MM.1S (cell line): Measurements from ENCODE around the gene ATIC.

Experiments
- DNase-seq: peaks from one replicate; pipeline ENCODE4 v3.0.0-alpha.2; 2015
- H2AFZ ChIP-seq: fragments of 300-600 bp; sonication (generic); 2 replicates; pipeline ENCODE4 v1.6.0; 2016; ENCODE audit warnings: antibody characterized with exemption, low read length
- H3F3A ChIP-seq: fragments of 300-600 bp; sonication (generic); 2 replicates; pipeline ENCODE4 v1.6.1; 2016; ENCODE audit warnings: mild to moderate bottlenecking, antibody characterized with exemption, low read length, moderate library complexity, mixed read lengths; ENCODE audit not compliant: insufficient read depth
- H3K27ac ChIP-seq: fragments of 300-600 bp; sonication (generic); 2 replicates; pipeline ENCODE4 v1.5.1; 2016; ENCODE audit warnings: mild to moderate bottlenecking, low read length
- H3K27me3 ChIP-seq: fragments of 300-600 bp; sonication (generic); replicated peaks from 2 replicates; pipeline ENCODE4 v1.6.0; 2016; ENCODE audit warnings: low read length; ENCODE audit not compliant: insufficient read depth
- H3K36me3 ChIP-seq: fragments of 300-600 bp; sonication (generic); replicated peaks from 2 replicates; pipeline ENCODE4 v1.6.1; 2016; ENCODE audit warnings: mild to moderate bottlenecking, low read length, mixed read lengths; ENCODE audit not compliant: insufficient read depth
- H3K4me1 ChIP-seq: fragments of 300-600 bp; sonication (generic); 2 replicates; pipeline ENCODE4 v1.6.1; 2016; ENCODE audit warnings: low read length, mixed read lengths
- H3K4me2 ChIP-seq: fragments of 300-600 bp; sonication (generic); 2 replicates; pipeline ENCODE4 v1.6.0; 2016; ENCODE audit warnings: low read depth, low read length
- H3K4me3 ChIP-seq: fragments of 300-600 bp; sonication (generic); 2 replicates; pipeline ENCODE4 v1.5.1; 2016; ENCODE audit warnings: low read length, mixed read lengths
- H3K79me2 ChIP-seq: fragments of 300-600 bp; sonication (generic); 2 replicates; pipeline ENCODE4 v1.6.1; 2016; ENCODE audit warnings: mixed run types, low read length, mixed read lengths
- H3K9ac ChIP-seq: fragments of 300-600 bp; sonication (generic); 2 replicates; pipeline ENCODE4 v1.6.1; 2016; ENCODE audit warnings: low read length, mixed read lengths
- H3K9me2 ChIP-seq: fragments of 300-600 bp; sonication (generic); replicated peaks from 2 replicates; pipeline ENCODE4 v1.6.1; 2016; ENCODE audit warnings: mild to moderate bottlenecking, low read length, mixed read lengths; ENCODE audit not compliant: insufficient read depth
- H3K9me3 ChIP-seq: fragments of 300-600 bp; sonication (generic); replicated peaks from 2 replicates; pipeline ENCODE4 v1.6.1; 2016; ENCODE audit warnings: mild to moderate bottlenecking, low read length, mixed read lengths; ENCODE audit not compliant: insufficient read depth
- H4K20me1 ChIP-seq: fragments of 300-600 bp; sonication (generic); 2 replicates; pipeline ENCODE4 v1.6.1; 2016; ENCODE audit warnings: mild to moderate bottlenecking, low read length, moderate library complexity, mixed read lengths; ENCODE audit not compliant: insufficient read depth
- CTCF ChIP-seq: fragments of 300-600 bp; sonication (generic); IDR thresholded peaks from 2 replicates; pipeline ENCODE4 v1.5.1; 2016; ENCODE audit warnings: antibody characterized with exemption, low read length, mixed read lengths
- EZH2 ChIP-seq: fragments of 300-600 bp; sonication (generic); optimal IDR thresholded peaks from 2 replicates; pipeline ENCODE3; 2017; ENCODE audit warnings: low read depth, mild to moderate bottlenecking, antibody characterized with exemption, low read length, mixed read lengths
- EZH2phosphoT487 ChIP-seq: fragments of 300-600 bp; sonication (generic); IDR thresholded peaks from 2 replicates; pipeline ENCODE4 v1.6.1; 2018; ENCODE audit warnings: antibody characterized with exemption, low read length

ATIC gene

GRCh38 chr2:215277944-215278343, 33.9 kb upstream of the ATIC start:
- H3K79me2 ChIP-seq = no peaks in the 10 kb centered on the region
- H3K4me2 ChIP-seq = no peak overlapping the region
- H3K4me1 ChIP-seq = no peaks in the 10 kb centered on the region
- DNase-seq = no peak
- H3K36me3 ChIP-seq = no peaks in the 10 kb centered on the region
- H3K9me2 ChIP-seq = no peaks in the 10 kb centered on the region
- H2AFZ ChIP-seq = no peak overlapping the region
- no peak for TF ChIP-seq EZH2
- no peak overlapping the region for H3K4me3 ChIP-seq
- no peaks in the 10 kb centered on the region for H4K20me1 ChIP-seq
- H3F3A ChIP-seq = no peaks in the 10 kb centered on the region
- H3K9me3 ChIP-seq = no peaks in the 10 kb centered on the region
- H3K27me3 ChIP-seq = no peaks in the 10 kb centered on the region
- H3K27ac ChIP-seq = no peak overlapping the region
- H3K9ac ChIP-seq = no peak overlapping the region

- TF ChIP-seq EZH2 = no peak
- TF ChIP-seq EZH2phosphoT487 = no peak
- TF ChIP-seq CTCF = no peak
These were observed 31.5 kb upstream of the ATIC start for GRCh38 chr2:215280326-215280725.

GRCh38 chr2:215283221-215283620, 28.6 kb upstream of the ATIC start:
- Histone ChIP-seq H3K79me2 (no peaks in the 10 kb centered on the region), H3F3A (no peaks in the 10 kb centered on the region), H3K27ac (no peak overlapping the region), H3K27me3 (no peaks in the 10 kb centered on the region), H3K9ac (no peak overlapping the region), H3K36me3 (no peaks in the 10 kb centered on the region), H3K4me2 (no peak overlapping the region), H2AFZ (no peak overlapping the region), H3K4me1 (no peaks in the 10 kb centered on the region), H3K4me3 (no peak overlapping the region), H3K9me2 (no peaks in the 10 kb centered on the region), H3K9me3 (no peaks in the 10 kb centered on the region), H4K20me1 (no peaks in the 10 kb centered on the region)
- TF ChIP-seq EZH2 (no peak), CTCF (no peak), EZH2phosphoT487 (no peak)
- no peak for DNase-seq

More at GRCh38 chr2:215280326-215280725, 31.5 kb upstream of the ATIC start:
- no peaks in the 10 kb centered on the region for H3K27me3 ChIP-seq
- no peak overlapping the region for H3K4me2 ChIP-seq
- H2AFZ ChIP-seq = no peak overlapping the region
- no peaks in the 10 kb centered on the region for H3K36me3 ChIP-seq
- H3K4me1 ChIP-seq = no peaks in the 10 kb centered on the region
- no peaks in the 10 kb centered on the region for H4K20me1 ChIP-seq
- no peak overlapping the region for H3K4me3 ChIP-seq
- H3K79me2 ChIP-seq = no peaks in the 10 kb centered on the region
- no peaks in the 10 kb centered on the region for H3F3A ChIP-seq
- H3K9me2 ChIP-seq = no peaks in the 10 kb centered on the region
- H3K9ac ChIP-seq = no peak overlapping the region
- H3K27ac ChIP-seq = no peak overlapping the region
- H3K9me3 ChIP-seq = no peaks in the 10 kb centered on the region
- DNase-seq = no peak

DNA sequence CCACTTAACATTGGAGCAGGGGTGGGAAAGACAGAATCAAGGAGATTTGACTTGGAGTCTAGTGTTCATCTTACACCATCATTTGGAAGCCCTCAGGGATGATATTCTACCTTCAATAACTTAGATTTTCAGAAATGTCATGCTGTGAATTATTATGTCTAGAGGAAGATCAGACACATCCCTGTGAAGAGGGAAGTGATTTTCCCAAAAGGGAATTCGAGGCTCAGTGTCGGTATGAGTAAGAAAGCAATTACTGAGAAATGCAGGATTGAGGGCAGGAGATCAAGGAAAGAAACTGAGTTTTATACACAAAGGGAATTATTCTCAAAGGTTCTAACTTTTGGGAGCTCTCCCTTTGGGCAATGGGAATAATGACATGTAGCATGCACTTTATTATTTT, 25.6 kb upstream of the ATIC start:
- no peak overlapping the region for H3K9ac ChIP-seq
- H3K4me1 ChIP-seq = no peaks in the 10 kb centered on the region
- H3K36me3 ChIP-seq = no peaks in the 10 kb centered on the region
- H3F3A ChIP-seq = no peaks in the 10 kb centered on the region
- no peak for DNase-seq
- no peak overlapping the region for H3K27ac ChIP-seq
- H3K79me2 ChIP-seq = no peaks in the 10 kb centered on the region
- no peaks in the 10 kb centered on the region for H3K9me3 ChIP-seq
- no peak for TF ChIP-seq EZH2
- no peak for TF ChIP-seq CTCF
- no peak for TF ChIP-seq EZH2phosphoT487
- no peaks in the 10 kb centered on the region for H4K20me1 ChIP-seq
- H3K4me2 ChIP-seq = no peak overlapping the region
- no peaks in the 10 kb centered on the region for H3K27me3 ChIP-seq
- no peak overlapping the region for H3K4me3 ChIP-seq
- no peaks in the 10 kb centered on the region for H3K9me2 ChIP-seq
- no peak overlapping the region for H2AFZ ChIP-seq
